ENCODE results near the gene KRT8.
A peak's percentile ranks its signal among the peaks of the same experiment; 100 is the strongest.
"Not testable (repeated sequence)": the region's sequence is repeated elsewhere in the genome, so short reads cannot be mapped to it uniquely, and the experiment has no call there.

Gene KRT8

GRCh38 chr12:52901715-52902541 is 2.9 kb downstream of the KRT8 start:
- no peak for DNase-seq

- DNase-seq = no peak
Measured at GRCh38 chr12:52900896-52901714, 3.8 kb downstream of the KRT8 start.

DNA sequence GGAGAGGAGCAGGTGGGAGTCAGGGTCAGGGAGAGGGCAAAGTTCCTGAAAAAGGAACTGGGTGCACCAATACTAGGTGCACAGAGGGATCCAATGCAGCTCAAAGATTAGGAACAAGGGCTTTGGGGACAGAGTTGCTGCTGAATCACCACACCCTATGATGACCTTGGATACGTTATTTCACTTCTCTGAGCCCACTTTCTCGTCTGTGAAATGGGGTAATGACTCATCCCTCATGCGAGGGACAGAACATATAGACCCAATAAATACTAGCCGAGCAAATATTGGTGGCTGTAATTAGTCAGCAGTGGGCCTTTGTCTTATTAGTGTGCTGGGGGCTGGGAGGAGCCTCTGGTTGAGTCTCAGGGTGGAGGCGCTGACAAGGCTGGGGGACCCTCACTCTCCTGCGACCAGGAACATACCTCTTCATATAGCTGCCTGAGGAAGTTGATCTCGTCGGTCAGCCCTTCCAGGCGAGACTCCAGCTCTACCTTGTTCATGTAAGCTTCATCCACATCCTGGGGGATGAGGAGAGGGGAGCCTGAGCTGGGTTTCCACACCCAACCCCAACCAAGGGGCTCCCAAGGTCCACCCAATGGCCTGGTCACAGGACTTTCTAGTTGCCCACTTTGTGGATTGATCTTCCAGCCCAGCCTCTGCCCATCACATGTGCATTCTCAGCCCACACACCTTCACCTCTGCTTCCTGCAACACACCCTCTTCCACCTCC is 4.5 kb downstream of the KRT8 start:
- no peak for DNase-seq

- DNase-seq = no peak
Measured at GRCh38 chr12:52899338-52900035, 5.4 kb downstream of the KRT8 start.

GRCh38 chr12:52896190-52897100 is 8.4 kb downstream of the KRT8 start:
- no peak for DNase-seq

- no peak for DNase-seq
Measured at GRCh38 chr12:52895726-52896189, 9.1 kb downstream of the KRT8 start.

DNA sequence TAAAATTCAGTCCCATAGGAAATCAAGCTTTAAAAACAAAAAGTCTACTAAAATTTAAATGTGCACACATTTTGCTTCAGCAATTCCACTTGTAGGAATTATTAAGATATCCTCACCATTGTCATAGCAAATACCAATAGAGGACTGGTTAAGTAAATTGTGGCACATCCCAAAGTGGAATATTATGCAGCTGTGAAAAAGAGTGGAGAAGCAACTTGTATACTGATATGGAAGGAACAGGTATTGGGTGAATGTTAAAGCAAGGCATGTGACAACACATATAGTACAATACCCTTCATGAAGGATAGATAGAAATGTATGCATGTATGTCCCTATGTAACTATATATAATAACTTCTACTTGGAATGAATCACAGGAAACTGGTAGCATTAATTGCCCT is 11.9 kb downstream of the KRT8 start:
- DNase-seq = no peak

- DNase-seq = no peak
Measured at GRCh38 chr12:52892207-52892852, 12.5 kb downstream of the KRT8 start.

DNA sequence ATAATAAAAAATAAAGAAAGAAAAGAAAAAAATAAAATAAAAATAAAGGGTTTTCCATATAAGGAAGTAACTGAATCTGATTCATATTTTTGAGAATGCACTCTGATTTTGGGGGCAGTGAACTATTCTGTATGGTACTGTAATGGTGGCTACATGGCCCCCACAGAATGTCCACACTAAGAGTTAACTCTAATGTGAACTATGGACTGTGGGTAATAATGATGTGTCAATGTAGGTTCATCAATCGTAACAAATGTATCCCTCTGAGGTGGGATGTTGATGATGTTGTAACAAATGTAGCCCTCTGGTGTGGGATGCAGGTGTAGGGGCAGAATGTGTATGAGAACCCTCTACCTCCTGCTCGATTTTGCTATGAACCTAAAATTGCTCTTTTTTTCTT is 13.8 kb downstream of the KRT8 start:
- no peak for DNase-seq

DNA sequence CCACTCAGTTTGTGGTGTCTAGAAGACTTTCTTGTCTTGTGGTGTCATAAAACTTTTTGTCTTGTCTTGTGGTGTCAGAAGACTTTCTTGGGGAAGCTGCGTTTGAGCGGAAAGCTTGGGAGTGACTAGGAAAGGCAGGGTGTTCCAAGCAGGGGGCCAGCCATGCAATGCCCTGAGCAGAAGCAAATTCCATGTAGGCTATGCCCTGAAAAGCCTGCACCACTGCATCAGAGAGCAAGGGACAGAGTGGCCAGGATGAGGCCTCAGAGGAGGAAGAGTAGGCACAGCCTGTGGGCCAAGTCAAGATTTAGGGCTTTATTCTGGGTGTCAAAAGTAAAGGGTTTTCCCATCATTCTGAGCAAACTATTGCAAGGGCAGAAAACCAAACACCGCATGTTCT is 14.5 kb downstream of the KRT8 start:
- DNase-seq = no peak

DNA sequence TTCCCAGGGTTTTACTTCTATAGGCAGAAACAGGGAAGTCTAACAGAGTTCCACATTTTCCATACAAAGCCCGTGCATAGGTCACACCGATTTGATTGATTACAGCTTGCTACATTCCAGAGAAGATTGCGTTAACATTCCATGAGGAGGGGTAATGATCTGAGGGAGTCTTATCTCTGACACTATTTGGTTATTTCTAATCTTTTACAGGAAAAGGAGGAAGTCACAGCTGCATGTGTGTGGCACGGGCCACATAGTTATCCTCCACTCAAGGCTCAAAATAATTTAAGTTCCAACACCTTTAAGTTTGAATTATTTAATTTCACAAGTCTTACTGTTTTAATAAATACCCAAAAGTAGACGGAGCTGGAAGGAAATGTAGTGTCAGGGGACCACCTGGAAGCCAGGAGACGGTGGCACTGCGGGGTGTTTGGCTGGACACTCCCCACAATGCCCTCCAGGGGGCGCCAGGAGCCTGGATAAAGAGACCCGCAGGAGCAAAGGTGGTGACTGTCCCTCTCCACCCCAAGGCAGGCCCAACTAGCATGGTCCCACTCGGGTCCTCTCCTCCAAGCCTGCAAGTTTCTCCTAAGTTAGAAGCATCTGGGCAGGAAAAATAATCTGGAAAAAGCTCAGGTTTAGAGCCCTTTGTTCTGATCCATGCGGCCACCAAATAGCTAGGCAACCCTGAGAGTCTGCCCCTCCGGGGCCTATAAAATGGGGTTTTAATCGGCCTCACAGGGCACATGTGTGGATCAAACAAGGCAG is 20.2 kb downstream of the KRT8 start:
- DNase-seq = peak; percentile 84

- not testable (repeated sequence) for DNase-seq
Measured at GRCh38 chr12:52880499-52880898, 24.4 kb downstream of the KRT8 start.

- DNase-seq = peak; percentile 93
Measured at GRCh38 chr12:52879394-52880351, 25.2 kb downstream of the KRT8 start.

DNA sequence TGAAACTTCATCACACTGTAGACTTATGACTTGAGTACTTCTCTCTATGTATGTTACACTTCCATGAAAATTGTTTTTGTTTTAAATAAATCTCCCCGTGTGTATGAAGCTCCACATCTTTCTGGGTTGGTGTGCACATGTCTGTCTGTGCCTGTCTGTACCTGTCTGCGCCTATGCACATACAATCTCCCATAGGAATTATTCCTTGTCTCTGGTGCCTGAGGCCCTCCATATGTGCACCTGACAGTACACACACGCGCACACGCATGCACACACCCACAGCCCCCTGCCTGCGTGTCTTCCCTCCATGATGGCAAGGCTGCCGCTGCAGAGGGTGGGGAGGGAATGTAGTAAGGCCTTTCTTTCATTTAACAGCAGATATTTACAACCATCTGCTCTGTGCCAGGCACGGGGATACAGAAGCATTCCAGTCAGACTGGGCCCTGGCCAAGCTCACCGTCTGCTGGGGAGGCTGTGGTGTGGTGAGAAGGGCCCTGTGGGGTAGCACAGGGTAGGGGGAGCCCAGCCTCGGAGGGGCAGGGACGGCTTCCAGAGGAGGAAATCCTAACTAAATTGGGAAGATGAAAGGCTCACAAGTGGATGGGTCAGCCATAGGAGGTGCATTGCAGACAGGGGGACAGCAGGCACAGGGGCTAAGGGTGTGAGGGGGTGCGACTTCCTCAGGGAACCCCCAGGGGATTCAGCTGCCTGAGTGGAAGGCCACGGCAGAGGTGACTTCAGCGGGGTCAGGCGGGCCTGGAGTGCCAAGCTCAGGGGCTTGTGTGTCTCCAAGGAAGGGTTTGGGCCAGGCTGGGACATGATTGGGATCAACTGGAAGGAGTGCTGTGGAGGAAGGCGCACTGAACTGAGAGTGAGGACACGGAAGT is 26.1 kb downstream of the KRT8 start:
- DNase-seq = no peak

DNA sequence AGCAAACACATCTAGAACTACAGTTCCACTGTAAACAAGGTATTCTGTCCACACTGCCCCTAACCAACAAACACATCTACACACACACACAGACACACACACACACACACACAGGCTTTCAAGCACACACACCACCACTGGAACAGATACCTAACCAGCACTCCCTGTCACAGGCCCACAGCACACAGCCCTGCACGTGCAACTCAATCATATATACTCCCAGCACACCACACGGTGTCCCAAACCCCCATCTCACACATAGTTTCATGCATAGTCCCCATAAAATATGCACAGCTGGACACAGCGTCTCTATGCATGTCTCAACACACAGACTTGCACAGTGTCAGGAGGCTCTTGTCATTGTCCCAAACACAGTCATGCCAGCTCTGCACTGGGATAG is 27.6 kb downstream of the KRT8 start:
- peak; percentile 49 for DNase-seq

GRCh38 chr12:52876372-52876771 is 28.5 kb downstream of the KRT8 start:
- peak; percentile 54 for DNase-seq

- DNase-seq = no peak
Measured at GRCh38 chr12:52874573-52875435, 30.1 kb downstream of the KRT8 start.

Data from hematopoietic multipotent progenitor cell treated with erythropoietin and hydrocortisone succinate and interleukin-3 and kit ligand, for 6 days (in vitro differentiated cells).